HG03159 (cell line): ENCODE measurements around the gene PCDH12.

Source experiments
- ATAC-seq: cut with Tn5 transposase; IDR thresholded peaks from one replicate; pipeline ENCODE4 v1.9.1; 2021; ENCODE audit warnings: mild to moderate bottlenecking, moderate library complexity; ENCODE audit not compliant: unreplicated experiment

PCDH12 gene

GRCh38 chr5:141966963-141967333, 8.9 kb upstream of the PCDH12 start:
- no peak for ATAC-seq

GRCh38 chr5:141966275-141966962, 8.4 kb upstream of the PCDH12 start:
- no peak for ATAC-seq

GRCh38 chr5:141965071-141965470, 7.1 kb upstream of the PCDH12 start:
- no peak for ATAC-seq

GRCh38 chr5:141963701-141964100, 5.7 kb upstream of the PCDH12 start:
- no peak for ATAC-seq

GRCh38 chr5:141961466-141961865, 3.5 kb upstream of the PCDH12 start:
- ATAC-seq, result no peak

GRCh38 chr5:141960449-141961323, 2.7 kb upstream of the PCDH12 start:
- peak; percentile 94 for ATAC-seq

- ATAC-seq, result no peak
Observed at GRCh38 chr5:141960018-141960417, 2.0 kb upstream of the PCDH12 start.

- ATAC-seq, result no peak
Observed at GRCh38 chr5:141958546-141959172, 657 bp upstream of the PCDH12 start.

GRCh38 chr5:141957367-141957996, 520 bp downstream of the PCDH12 start:
- ATAC-seq, result no peak

- no peak for ATAC-seq
Observed at GRCh38 chr5:141954194-141954593, 3.8 kb downstream of the PCDH12 start.

- ATAC-seq, result no peak
Observed at GRCh38 chr5:141952020-141952419, 6.0 kb downstream of the PCDH12 start.

GRCh38 chr5:141951332-141951781, 6.6 kb downstream of the PCDH12 start:
- ATAC-seq, result peak; percentile 95

- no peak for ATAC-seq
Observed at GRCh38 chr5:141950207-141951005, 7.6 kb downstream of the PCDH12 start.

- ATAC-seq, result no peak
Observed at GRCh38 chr5:141949511-141949910, 8.5 kb downstream of the PCDH12 start.

GRCh38 chr5:141948812-141949211, 9.2 kb downstream of the PCDH12 start:
- no peak for ATAC-seq

GRCh38 chr5:141947316-141947715, 10.7 kb downstream of the PCDH12 start:
- ATAC-seq, result no peak

GRCh38 chr5:141945511-141946051, 12.4 kb downstream of the PCDH12 start:
- no peak for ATAC-seq

GRCh38 chr5:141944076-141944475, 13.9 kb downstream of the PCDH12 start:
- no peak for ATAC-seq

- no peak for ATAC-seq
Observed at GRCh38 chr5:141942185-141942857, 15.7 kb downstream of the PCDH12 start.

- ATAC-seq, result no peak
Observed at GRCh38 chr5:141941779-141942178, 16.2 kb downstream of the PCDH12 start.
